Choroid plexus epithelial cell (primary cell): ENCODE data around the gene TBC1D22A.

ENCODE experiments used
- DNase-seq: peaks from one replicate; pipeline ENCODE4 v3.0.0-alpha.2; 2010; ENCODE audit warnings: low read depth
- H3K4me3 ChIP-seq: 2 replicates; pipeline ENCODE4 v1.5.1; 2011; ENCODE audit warnings: low read depth, mild to moderate bottlenecking, control low read depth, low read length, moderate library complexity
- TF ChIP-seq, protein P1 (sequence below): conservative IDR thresholded peaks from 2 replicates; pipeline ENCODE4 v1.5.1; 2011; ENCODE audit warnings: low read depth, mild to moderate bottlenecking, control low read depth, inconsistent platforms, low read length, moderate library complexity

Gene TBC1D22A

GRCh38 chr22:47069270-47069669, 306.8 kb downstream of the TBC1D22A start:
- no peak for DNase-seq
- TF ChIP-seq, protein P1, sequence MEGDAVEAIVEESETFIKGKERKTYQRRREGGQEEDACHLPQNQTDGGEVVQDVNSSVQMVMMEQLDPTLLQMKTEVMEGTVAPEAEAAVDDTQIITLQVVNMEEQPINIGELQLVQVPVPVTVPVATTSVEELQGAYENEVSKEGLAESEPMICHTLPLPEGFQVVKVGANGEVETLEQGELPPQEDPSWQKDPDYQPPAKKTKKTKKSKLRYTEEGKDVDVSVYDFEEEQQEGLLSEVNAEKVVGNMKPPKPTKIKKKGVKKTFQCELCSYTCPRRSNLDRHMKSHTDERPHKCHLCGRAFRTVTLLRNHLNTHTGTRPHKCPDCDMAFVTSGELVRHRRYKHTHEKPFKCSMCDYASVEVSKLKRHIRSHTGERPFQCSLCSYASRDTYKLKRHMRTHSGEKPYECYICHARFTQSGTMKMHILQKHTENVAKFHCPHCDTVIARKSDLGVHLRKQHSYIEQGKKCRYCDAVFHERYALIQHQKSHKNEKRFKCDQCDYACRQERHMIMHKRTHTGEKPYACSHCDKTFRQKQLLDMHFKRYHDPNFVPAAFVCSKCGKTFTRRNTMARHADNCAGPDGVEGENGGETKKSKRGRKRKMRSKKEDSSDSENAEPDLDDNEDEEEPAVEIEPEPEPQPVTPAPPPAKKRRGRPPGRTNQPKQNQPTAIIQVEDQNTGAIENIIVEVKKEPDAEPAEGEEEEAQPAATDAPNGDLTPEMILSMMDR = no peak

GRCh38 chr22:47071078-47071806, 308.8 kb downstream of the TBC1D22A start:
- DNase-seq = no peak
- TF ChIP-seq, protein P1 = no peak
- no peak overlapping the region for H3K4me3 ChIP-seq

More at GRCh38 chr22:47069270-47069669, 306.8 kb downstream of the TBC1D22A start:
- H3K4me3 ChIP-seq = no peak overlapping the region

DNA sequence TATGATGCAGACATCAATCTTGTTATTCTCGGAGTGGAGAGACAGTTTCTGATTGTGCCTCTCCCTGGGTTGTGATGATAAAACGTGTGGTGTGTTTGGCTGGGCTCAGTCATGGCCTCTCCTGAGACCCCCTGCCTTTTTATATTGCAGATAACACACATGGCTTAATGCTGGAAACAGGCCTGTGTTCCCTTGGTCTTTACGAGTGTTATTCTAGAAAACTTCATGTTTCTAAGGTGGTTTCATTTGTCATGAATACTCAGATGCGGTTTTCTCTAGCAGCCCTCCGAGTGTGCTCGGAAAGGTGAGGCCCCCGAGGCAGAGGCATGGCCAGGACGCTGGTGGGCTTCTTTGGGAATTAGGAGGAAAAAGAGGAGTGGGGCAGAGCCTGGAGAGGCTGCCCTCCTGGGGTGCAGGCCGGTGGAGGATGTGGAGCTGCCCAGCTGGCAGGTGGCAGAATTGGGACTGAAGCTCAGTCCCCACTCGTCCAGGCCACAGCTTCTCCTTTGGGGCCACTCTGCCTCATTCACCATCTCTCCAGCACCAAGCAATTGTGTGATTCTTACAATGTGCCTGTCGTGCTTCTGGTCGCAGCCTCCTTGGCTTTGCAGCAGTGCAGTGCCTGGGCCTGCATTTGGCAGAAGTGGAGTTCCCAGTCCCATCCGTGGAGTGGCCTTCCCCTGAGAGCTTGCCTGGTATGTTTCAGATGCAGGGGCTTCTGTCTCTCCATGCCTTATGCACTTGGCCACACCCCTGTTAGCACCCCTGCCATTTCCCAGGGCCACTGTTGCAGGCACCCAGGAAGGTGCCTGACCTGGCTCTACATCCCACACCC, 309.6 kb downstream of the TBC1D22A start:
- DNase-seq = no peak

DNA sequence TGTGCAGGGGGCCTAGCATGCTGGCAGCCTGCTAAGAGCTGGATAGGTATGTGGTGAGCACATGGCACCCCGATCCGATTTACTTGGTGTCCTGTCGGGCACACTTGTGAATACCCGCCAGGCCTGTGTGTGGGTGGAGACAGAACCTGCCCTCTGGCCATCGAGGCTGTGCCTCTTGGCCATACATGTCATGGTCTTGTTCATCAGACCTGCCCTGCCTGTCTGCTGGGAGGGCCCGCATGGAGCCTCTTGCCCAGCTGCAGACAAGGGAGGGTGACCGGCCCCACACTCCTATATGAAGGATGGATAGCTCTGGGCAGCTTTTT, 310.2 kb downstream of the TBC1D22A start:
- H3K4me3 ChIP-seq = no peak overlapping the region
- TF ChIP-seq, protein P1 = no peak
- DNase-seq = no peak

More for the DNA sequence above, 309.6 kb downstream of the TBC1D22A start:
- no peak overlapping the region for H3K4me3 ChIP-seq
- TF ChIP-seq, protein P1 = no peak

DNA sequence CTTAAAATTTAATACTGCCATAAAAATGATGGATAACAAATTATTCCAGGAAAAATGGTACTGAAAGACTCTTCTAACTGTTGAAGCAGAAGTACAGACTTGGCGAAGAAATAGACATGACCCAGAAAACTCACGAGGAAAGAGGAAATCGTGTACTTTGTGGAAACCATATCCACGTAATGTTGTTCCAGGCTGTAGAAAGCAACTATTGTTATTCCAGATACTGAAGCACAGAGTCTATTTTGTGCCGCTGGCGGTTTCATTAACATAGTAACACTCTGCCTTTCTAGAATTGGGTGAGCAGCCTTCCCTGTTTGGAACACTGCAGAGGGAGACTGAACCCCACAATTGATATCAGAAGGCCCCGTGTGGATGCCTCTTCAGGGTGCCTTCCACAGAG, 310.6 kb downstream of the TBC1D22A start:
- no peak for DNase-seq
- H3K4me3 ChIP-seq = no peak overlapping the region
- TF ChIP-seq, protein P1 = no peak

- TF ChIP-seq, protein P1 = no peak
- DNase-seq = no peak
- H3K4me3 ChIP-seq = no peak overlapping the region
These were observed 311.7 kb downstream of the TBC1D22A start for GRCh38 chr22:47074105-47074504.
